SK-N-SH (cell line): ENCODE results near the gene ZBTB16. TPM values are rescaled to one million over a fixed set of nuclear protein-coding genes. Genes with fewer than 3 reads are reported as not detected.

Experiments used
- CTCF ChIA-PET: fragments of 300-600, 350-600 bp; formaldehyde crosslinking; extraction: SDS; loops from one replicate; lab custom pipeline; 2021; lab: Yijun Ruan, JAX
- POLR2A ChIA-PET: fragments of 350-600 bp; sonication (Branson Sonifier 250); formaldehyde crosslinking; extraction: SDS; loops from one replicate; lab custom pipeline; 2020; ENCODE audit warnings: antibody characterized with exemption, inconsistent platforms; lab: Yijun Ruan, JAX
- DNase-seq: peaks from one replicate; pipeline ENCODE4 v3.0.0; 2012
- H2AFZ ChIP-seq: fragments of 200-600 bp; sonication (generic); 2 replicates; pipeline ENCODE4 v1.8.1; 2016; ENCODE audit warnings: antibody characterized with exemption, mild to moderate bottlenecking, low read depth
- H3F3A ChIP-seq: fragments of 200-600 bp; sonication (generic); replicated peaks from 2 replicates; pipeline ENCODE3; 2016; ENCODE audit warnings: antibody characterized with exemption, mild to moderate bottlenecking; ENCODE audit not compliant: insufficient read depth
- H3K27ac ChIP-seq, 2 experiments: fragments of 200-500 bp in 1 of 2; fragments of 200-600 bp in 1 of 2; sonication (Bioruptor generic) in 1 of 2; sonication (generic), shearing (Covaris generic) in 1 of 2; 2 replicates each; pipeline versions ENCODE4 v1.5.1 to v1.6.1; 2014 to 2016; ENCODE audit warnings: low read depth in 2 of 2, inconsistent platforms in 1 of 2, low read length in 1 of 2, mild to moderate bottlenecking in 1 of 2, mixed read lengths in 1 of 2
- H3K27me3 ChIP-seq: fragments of 200-600 bp; sonication (generic), shearing (Covaris generic); 2 replicates; pipeline ENCODE4 v1.6.1; 2016; ENCODE audit warnings: mixed run types; ENCODE audit not compliant: insufficient read depth
- H3K36me3 ChIP-seq, 2 experiments: fragments of 200-500 bp in 1 of 2; fragments of 200-600 bp in 1 of 2; sonication (Bioruptor generic) in 1 of 2; sonication (generic) in 1 of 2; replicated peaks in 1 of 2; 2 replicates each; pipeline versions ENCODE3 to v1.5.1; 2014 to 2016; ENCODE audit warnings: low read length in 1 of 2, mild to moderate bottlenecking in 1 of 2; ENCODE audit not compliant: insufficient read depth in 2 of 2, control insufficient read depth in 1 of 2
- H3K4me1 ChIP-seq, 2 experiments: fragments of 200-500 bp in 1 of 2; fragments of 200-600 bp in 1 of 2; sonication (Bioruptor generic) in 1 of 2; sonication (generic), shearing (Covaris generic) in 1 of 2; 2 replicates each; pipeline versions ENCODE4 v1.5.1 to v1.6.1; 2014 to 2016; ENCODE audit warnings: low read depth in 1 of 2, low read length in 1 of 2, mixed run types in 1 of 2; ENCODE audit not compliant: insufficient read depth in 2 of 2, control insufficient read depth in 1 of 2
- H3K4me2 ChIP-seq: fragments of 200-600 bp; sonication (generic), shearing (Covaris generic); 2 replicates; pipeline ENCODE4 v1.6.1; 2017; ENCODE audit warnings: mixed run types
- H3K4me3 ChIP-seq, 2 experiments: fragments of 200-500 bp in 1 of 2; fragments of 200-600 bp in 1 of 2; sonication (Bioruptor generic) in 1 of 2; sonication (generic), shearing (Covaris generic) in 1 of 2; 2 replicates each; pipeline versions ENCODE4 v1.5.1 to v1.8.1; 2014 to 2016; ENCODE audit warnings: low read depth in 2 of 2, inconsistent platforms in 1 of 2, low read length in 1 of 2, mild to moderate bottlenecking in 1 of 2, mixed read lengths in 1 of 2, moderate library complexity in 1 of 2
- H3K79me2 ChIP-seq: fragments of 200-600 bp; sonication (generic); 2 replicates; pipeline ENCODE4 v1.8.1; 2017; ENCODE audit warnings: mild to moderate bottlenecking; ENCODE audit not compliant: insufficient read depth
- H3K9ac ChIP-seq: fragments of 200-600 bp; sonication (generic); 2 replicates; pipeline ENCODE4 v1.6.1; 2017; ENCODE audit warnings: mixed run types
- H3K9me2 ChIP-seq: fragments of 200-600 bp; sonication (generic); 2 replicates; pipeline ENCODE4 v1.6.1; 2017; ENCODE audit warnings: mixed run types
- H3K9me3 ChIP-seq: fragments of 200-600 bp; sonication (generic); 2 replicates; pipeline ENCODE4 v1.6.1; 2017; ENCODE audit warnings: mixed run types, mild to moderate bottlenecking, moderate library complexity
- H4K20me1 ChIP-seq: fragments of 200-600 bp; sonication (generic); 2 replicates; pipeline ENCODE4 v1.6.1; 2017; ENCODE audit warnings: mild to moderate bottlenecking, mixed run types; ENCODE audit not compliant: insufficient read depth
- FOSL2 ChIP-seq: IDR thresholded peaks from 2 replicates; pipeline ENCODE4 v1.4.0; 2012; ENCODE audit warnings: low read depth, mild to moderate bottlenecking, moderate library complexity, borderline replicate concordance
- FOXJ3 ChIP-seq: sonication (generic); formaldehyde crosslinking; IDR thresholded peaks from 2 replicates; pipeline ENCODE4 v1.5.1; 2020; ENCODE audit warnings: mild to moderate bottlenecking, missing genetic modification reagents
- FOXM1 ChIP-seq: IDR thresholded peaks from 2 replicates; pipeline ENCODE4 v1.4.0; 2012; ENCODE audit warnings: low read depth, mild to moderate bottlenecking
- GABPA ChIP-seq: IDR thresholded peaks from 2 replicates; pipeline ENCODE4 v1.4.0; 2012; ENCODE audit warnings: low read depth, mild to moderate bottlenecking
- GATA2 ChIP-seq: sonication (generic); formaldehyde crosslinking; IDR thresholded peaks from 2 replicates; pipeline ENCODE4 v1.5.0; 2020; ENCODE audit warnings: mild to moderate bottlenecking, missing genetic modification reagents
- JUND ChIP-seq: IDR thresholded peaks from 2 replicates; pipeline ENCODE4 v1.4.0; 2012
- NRF1 ChIP-seq: IDR thresholded peaks from 2 replicates; pipeline ENCODE4 v1.6.1; 2012; ENCODE audit warnings: low read depth, mild to moderate bottlenecking, low read length
- RXRA ChIP-seq: IDR thresholded peaks from 2 replicates; pipeline ENCODE4 v1.4.0; 2012; ENCODE audit warnings: low read depth, mild to moderate bottlenecking, borderline replicate concordance
- SMC3 ChIP-seq: IDR thresholded peaks from 2 replicates; pipeline ENCODE4 v1.6.1; 2012; ENCODE audit warnings: low read depth, low read length, improper control_type of control experiment
- TAF1 ChIP-seq: IDR thresholded peaks from 2 replicates; pipeline ENCODE4 v1.6.1; 2012; ENCODE audit warnings: low read depth, mild to moderate bottlenecking, low read length, moderate library complexity, borderline replicate concordance
- TEAD4 ChIP-seq: IDR thresholded peaks from 2 replicates; pipeline ENCODE4 v1.4.0; 2012; ENCODE audit warnings: mild to moderate bottlenecking, borderline replicate concordance; ENCODE audit not compliant: insufficient read depth
- YY1 ChIP-seq: IDR thresholded peaks from 2 replicates; pipeline ENCODE4 v1.4.0; 2012; ENCODE audit warnings: low read depth, mild to moderate bottlenecking
- WGBS: methylation state at CpG from one replicate; pipeline ENCODE4 v1.1.6; 2017; ENCODE audit warnings: low lambda C conversion rate; 5-methylcytosine and 5-hydroxymethylcytosine counted together
- polyA plus RNA-seq, 3 experiments: library from polyadenylated mRNA; depleted of rRNA; stranded (reverse); fragments of >200 nt; gene quantifications; 2 replicates each; pipeline ENCODE4 v1.2.3, GENCODE V29; 2012
- TF ChIP-seq, protein P1 (sequence below): fragments of 200-600 bp; sonication (generic); IDR thresholded peaks from 2 replicates; pipeline ENCODE4 v1.6.1; 2017; ENCODE audit warnings: antibody characterized with exemption, mild to moderate bottlenecking, moderate library complexity
- TF ChIP-seq, protein P2 (sequence below): IDR thresholded peaks from 2 replicates; pipeline ENCODE4 v1.4.0; 2012; ENCODE audit warnings: low read depth, borderline replicate concordance
- TF ChIP-seq, protein P3 (sequence below): fragments of 150-350 bp; IDR thresholded peaks from 2 replicates; pipeline ENCODE4 v1.6.1; 2017; ENCODE audit warnings: antibody characterized with exemption, low read length, low read depth, borderline replicate concordance
- TF ChIP-seq, protein P4 (sequence below): IDR thresholded peaks from 2 replicates; pipeline ENCODE4; 2012
- TF ChIP-seq, protein P5 (sequence below): fragments of 150-350 bp; IDR thresholded peaks from 2 replicates; pipeline ENCODE4 v1.6.1; 2016; ENCODE audit warnings: mild to moderate bottlenecking, low read depth, low read length

ZBTB16 gene
- polyA plus RNA-seq, 1 of the 3 experiments (the other 2 are of a cell fraction), result not detected

DNA sequence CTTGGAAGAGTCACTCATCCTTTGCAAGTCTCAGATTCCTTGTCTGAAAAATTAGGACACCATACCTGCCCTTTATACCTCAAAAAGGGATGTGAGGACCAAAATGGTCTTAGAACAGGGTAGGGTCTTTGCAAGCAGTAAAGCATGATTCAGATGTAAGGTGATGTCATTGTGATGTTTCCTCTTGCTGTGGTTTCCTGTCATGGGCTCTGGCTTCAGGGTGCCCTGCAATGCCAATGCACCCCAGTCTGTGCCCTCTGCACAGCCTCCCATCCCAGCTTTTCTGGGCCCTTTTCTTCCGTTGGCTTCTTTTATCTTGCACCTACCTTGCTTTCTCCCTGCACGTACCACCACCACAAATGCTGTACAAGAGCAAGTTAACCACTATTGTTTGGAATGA is 148.9 kb downstream of the ZBTB16 start:
- no peaks in the 10 kb centered on the region for H4K20me1 ChIP-seq
- no peaks in the 10 kb centered on the region for H3K4me1 ChIP-seq
- no peak overlapping the region for H3K27ac ChIP-seq
- no peak overlapping the region for H3K4me2 ChIP-seq
- H3K9ac ChIP-seq, result no peak overlapping the region
- H3K9me2 ChIP-seq, result no peaks in the 10 kb centered on the region
- no peak overlapping the region for H3K4me3 ChIP-seq
- no peaks in the 10 kb centered on the region for H3K79me2 ChIP-seq
- no peaks in the 10 kb centered on the region for H3K36me3 ChIP-seq
- H3F3A ChIP-seq, result no peaks in the 10 kb centered on the region
- no peak overlapping the region for H2AFZ ChIP-seq
- ChIA-PET CTCF (no interaction called here), POLR2A (no interaction called here)
- DNase-seq, result no peak
- H3K27me3 ChIP-seq, result peaks cover 19% of the 10 kb centered on the region
- WGBS, result 56% methylated on average over 2 of the region's 2 CpGs
- TF ChIP-seq, protein P1, sequence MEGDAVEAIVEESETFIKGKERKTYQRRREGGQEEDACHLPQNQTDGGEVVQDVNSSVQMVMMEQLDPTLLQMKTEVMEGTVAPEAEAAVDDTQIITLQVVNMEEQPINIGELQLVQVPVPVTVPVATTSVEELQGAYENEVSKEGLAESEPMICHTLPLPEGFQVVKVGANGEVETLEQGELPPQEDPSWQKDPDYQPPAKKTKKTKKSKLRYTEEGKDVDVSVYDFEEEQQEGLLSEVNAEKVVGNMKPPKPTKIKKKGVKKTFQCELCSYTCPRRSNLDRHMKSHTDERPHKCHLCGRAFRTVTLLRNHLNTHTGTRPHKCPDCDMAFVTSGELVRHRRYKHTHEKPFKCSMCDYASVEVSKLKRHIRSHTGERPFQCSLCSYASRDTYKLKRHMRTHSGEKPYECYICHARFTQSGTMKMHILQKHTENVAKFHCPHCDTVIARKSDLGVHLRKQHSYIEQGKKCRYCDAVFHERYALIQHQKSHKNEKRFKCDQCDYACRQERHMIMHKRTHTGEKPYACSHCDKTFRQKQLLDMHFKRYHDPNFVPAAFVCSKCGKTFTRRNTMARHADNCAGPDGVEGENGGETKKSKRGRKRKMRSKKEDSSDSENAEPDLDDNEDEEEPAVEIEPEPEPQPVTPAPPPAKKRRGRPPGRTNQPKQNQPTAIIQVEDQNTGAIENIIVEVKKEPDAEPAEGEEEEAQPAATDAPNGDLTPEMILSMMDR, result no peak
- no peak for TF ChIP-seq GABPA
- TF ChIP-seq FOXM1, result no peak
- no peak for TF ChIP-seq YY1
- TF ChIP-seq, protein P2, sequence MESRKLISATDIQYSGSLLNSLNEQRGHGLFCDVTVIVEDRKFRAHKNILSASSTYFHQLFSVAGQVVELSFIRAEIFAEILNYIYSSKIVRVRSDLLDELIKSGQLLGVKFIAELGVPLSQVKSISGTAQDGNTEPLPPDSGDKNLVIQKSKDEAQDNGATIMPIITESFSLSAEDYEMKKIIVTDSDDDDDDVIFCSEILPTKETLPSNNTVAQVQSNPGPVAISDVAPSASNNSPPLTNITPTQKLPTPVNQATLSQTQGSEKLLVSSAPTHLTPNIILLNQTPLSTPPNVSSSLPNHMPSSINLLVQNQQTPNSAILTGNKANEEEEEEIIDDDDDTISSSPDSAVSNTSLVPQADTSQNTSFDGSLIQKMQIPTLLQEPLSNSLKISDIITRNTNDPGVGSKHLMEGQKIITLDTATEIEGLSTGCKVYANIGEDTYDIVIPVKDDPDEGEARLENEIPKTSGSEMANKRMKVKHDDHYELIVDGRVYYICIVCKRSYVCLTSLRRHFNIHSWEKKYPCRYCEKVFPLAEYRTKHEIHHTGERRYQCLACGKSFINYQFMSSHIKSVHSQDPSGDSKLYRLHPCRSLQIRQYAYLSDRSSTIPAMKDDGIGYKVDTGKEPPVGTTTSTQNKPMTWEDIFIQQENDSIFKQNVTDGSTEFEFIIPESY, result no peak
- TF ChIP-seq NRF1, result no peak
- no peak for TF ChIP-seq SMC3
- no peak for TF ChIP-seq TEAD4
- no peak for TF ChIP-seq JUND
- TF ChIP-seq, protein P3, sequence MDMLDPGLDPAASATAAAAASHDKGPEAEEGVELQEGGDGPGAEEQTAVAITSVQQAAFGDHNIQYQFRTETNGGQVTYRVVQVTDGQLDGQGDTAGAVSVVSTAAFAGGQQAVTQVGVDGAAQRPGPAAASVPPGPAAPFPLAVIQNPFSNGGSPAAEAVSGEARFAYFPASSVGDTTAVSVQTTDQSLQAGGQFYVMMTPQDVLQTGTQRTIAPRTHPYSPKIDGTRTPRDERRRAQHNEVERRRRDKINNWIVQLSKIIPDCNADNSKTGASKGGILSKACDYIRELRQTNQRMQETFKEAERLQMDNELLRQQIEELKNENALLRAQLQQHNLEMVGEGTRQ, result no peak
- TF ChIP-seq, protein P4, sequence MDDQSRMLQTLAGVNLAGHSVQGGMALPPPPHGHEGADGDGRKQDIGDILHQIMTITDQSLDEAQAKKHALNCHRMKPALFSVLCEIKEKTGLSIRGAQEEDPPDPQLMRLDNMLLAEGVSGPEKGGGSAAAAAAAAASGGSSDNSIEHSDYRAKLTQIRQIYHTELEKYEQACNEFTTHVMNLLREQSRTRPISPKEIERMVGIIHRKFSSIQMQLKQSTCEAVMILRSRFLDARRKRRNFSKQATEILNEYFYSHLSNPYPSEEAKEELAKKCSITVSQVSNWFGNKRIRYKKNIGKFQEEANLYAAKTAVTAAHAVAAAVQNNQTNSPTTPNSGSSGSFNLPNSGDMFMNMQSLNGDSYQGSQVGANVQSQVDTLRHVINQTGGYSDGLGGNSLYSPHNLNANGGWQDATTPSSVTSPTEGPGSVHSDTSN, result no peak
- TF ChIP-seq, protein P5, sequence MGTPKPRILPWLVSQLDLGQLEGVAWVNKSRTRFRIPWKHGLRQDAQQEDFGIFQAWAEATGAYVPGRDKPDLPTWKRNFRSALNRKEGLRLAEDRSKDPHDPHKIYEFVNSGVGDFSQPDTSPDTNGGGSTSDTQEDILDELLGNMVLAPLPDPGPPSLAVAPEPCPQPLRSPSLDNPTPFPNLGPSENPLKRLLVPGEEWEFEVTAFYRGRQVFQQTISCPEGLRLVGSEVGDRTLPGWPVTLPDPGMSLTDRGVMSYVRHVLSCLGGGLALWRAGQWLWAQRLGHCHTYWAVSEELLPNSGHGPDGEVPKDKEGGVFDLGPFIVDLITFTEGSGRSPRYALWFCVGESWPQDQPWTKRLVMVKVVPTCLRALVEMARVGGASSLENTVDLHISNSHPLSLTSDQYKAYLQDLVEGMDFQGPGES, result no peak
- TF ChIP-seq TAF1, result no peak
- TF ChIP-seq GATA2, result no peak
- no peak for TF ChIP-seq FOSL2
- TF ChIP-seq RXRA, result no peak
- TF ChIP-seq FOXJ3 (CRISPR knock-in tag), result no peak
- H3K9me3 ChIP-seq, result no peaks in the 10 kb centered on the region
